Stimulated activated naive CD4-positive, alpha-beta T cell treated with Interleukin-2 at 50 U/mL for 16 hours (primary cell): ENCODE results near the gene C6orf163.
"Not testable (repeated sequence)": the region's sequence is repeated elsewhere in the genome, so short reads cannot be mapped to it uniquely, and the experiment has no call there.

Source experiments
- DNase-seq: peaks from one replicate; lab custom pipeline; 2025; lab: John Stamatoyannopoulos, UW

The C6orf163 gene

GRCh38 chr6:87344731-87345130 lies at the start of gene C6orf163:
C6orf163 (plus strand) TSS chr6:87344813; CDS start chr6:87345100, 287 bp downstream.
- no peak for DNase-seq

- DNase-seq = no peak
Measured at GRCh38 chr6:87297119-87297518, 47.5 kb upstream of the C6orf163 start.

- DNase-seq = not testable (repeated sequence)
Measured at GRCh38 chr6:87301277-87301676, 43.3 kb upstream of the C6orf163 start.

GRCh38 chr6:87308970-87309369 lies 35.6 kb upstream of the C6orf163 start:
- DNase-seq = no peak

- DNase-seq = no peak
Measured at GRCh38 chr6:87312860-87313259, 31.8 kb upstream of the C6orf163 start.

GRCh38 chr6:87315071-87315470 lies 29.5 kb upstream of the C6orf163 start:
- DNase-seq = no peak

GRCh38 chr6:87319271-87319987 lies 25.2 kb upstream of the C6orf163 start:
- no peak for DNase-seq

GRCh38 chr6:87322304-87323212 lies 22.1 kb upstream of the C6orf163 start, which contains the start of gene SMIM8:
SMIM8 (plus strand) TSS chr6:87322588; CDS start chr6:87337032, 14,444 bp downstream.
- DNase-seq = peak; percentile 86

- not testable (repeated sequence) for DNase-seq
Measured at GRCh38 chr6:87323880-87324279, 20.7 kb upstream of the C6orf163 start.

- DNase-seq = no peak
Measured at GRCh38 chr6:87330961-87331360, 13.7 kb upstream of the C6orf163 start.

- DNase-seq = no peak
Measured at GRCh38 chr6:87333033-87333432, 11.6 kb upstream of the C6orf163 start.

- DNase-seq = no peak
Measured at GRCh38 chr6:87333591-87334181, 10.9 kb upstream of the C6orf163 start.

GRCh38 chr6:87334683-87335082 lies 9.9 kb upstream of the C6orf163 start:
- DNase-seq = no peak

- no peak for DNase-seq
Measured at GRCh38 chr6:87336367-87336766, 8.2 kb upstream of the C6orf163 start.

GRCh38 chr6:87340230-87340629 lies 4.4 kb upstream of the C6orf163 start:
- no peak for DNase-seq

- DNase-seq = no peak
Measured at GRCh38 chr6:87341158-87341557, 3.5 kb upstream of the C6orf163 start.

GRCh38 chr6:87341899-87342298 lies 2.7 kb upstream of the C6orf163 start:
- no peak for DNase-seq

GRCh38 chr6:87342829-87343228 lies 1.8 kb upstream of the C6orf163 start:
- no peak for DNase-seq

- no peak for DNase-seq
Measured at GRCh38 chr6:87346700-87347099, 2.1 kb downstream of the C6orf163 start.

- no peak for DNase-seq
Measured at GRCh38 chr6:87349896-87350295, 5.3 kb downstream of the C6orf163 start.

- no peak for DNase-seq
Measured at GRCh38 chr6:87350516-87350915, 5.9 kb downstream of the C6orf163 start.

GRCh38 chr6:87351583-87351982 lies 7.0 kb downstream of the C6orf163 start:
- no peak for DNase-seq

- DNase-seq = no peak
Measured at GRCh38 chr6:87356181-87356580, 11.6 kb downstream of the C6orf163 start.
